ENCODE measurements around the gene CDK11A.
"Not testable (repeated sequence)": the region's sequence is repeated elsewhere in the genome, so short reads cannot be mapped to it uniquely, and the experiment has no call there.

DNA sequence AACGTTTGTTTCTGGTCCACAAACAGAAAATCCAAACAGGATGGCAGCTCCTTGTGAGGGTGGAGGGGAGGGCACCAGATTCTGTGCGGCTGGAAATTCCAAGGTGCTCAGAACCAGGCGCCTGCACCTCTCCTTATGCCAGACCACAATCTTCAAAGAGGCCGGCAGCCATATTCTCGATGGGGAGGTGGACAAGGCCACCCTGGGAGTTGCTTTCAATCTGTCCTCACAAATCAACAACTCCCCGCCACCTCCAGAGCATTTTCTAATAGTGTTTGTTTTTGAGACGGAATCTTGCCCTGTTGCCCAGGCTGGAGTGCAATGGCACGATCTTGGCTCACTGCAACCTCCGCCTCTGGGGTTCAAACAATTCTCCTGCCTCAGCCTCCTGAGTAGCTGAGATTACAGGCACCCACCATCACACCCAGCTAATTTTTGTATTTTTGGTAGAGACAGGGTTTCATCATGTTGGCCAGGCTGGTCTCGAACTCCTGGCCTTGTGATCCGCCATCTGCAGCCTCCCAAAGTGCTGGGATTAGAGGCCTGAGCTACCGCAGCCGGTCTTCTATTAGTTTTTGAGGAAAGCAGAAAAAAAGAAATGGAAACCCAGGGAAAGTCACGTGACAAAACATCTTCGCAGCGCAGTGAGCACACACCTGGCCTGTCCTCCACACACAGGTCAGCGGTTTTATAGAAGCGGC is 5.1 kb upstream of the CDK11A start:
- TF ChIP-seq, protein P1, sequence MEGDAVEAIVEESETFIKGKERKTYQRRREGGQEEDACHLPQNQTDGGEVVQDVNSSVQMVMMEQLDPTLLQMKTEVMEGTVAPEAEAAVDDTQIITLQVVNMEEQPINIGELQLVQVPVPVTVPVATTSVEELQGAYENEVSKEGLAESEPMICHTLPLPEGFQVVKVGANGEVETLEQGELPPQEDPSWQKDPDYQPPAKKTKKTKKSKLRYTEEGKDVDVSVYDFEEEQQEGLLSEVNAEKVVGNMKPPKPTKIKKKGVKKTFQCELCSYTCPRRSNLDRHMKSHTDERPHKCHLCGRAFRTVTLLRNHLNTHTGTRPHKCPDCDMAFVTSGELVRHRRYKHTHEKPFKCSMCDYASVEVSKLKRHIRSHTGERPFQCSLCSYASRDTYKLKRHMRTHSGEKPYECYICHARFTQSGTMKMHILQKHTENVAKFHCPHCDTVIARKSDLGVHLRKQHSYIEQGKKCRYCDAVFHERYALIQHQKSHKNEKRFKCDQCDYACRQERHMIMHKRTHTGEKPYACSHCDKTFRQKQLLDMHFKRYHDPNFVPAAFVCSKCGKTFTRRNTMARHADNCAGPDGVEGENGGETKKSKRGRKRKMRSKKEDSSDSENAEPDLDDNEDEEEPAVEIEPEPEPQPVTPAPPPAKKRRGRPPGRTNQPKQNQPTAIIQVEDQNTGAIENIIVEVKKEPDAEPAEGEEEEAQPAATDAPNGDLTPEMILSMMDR (IDR thresholded peaks at IDR 0.05; ENCODE audit: borderline replicate concordance, extremely low read depth, low read length, poor library complexity, severe bottlenecking), result not testable (repeated sequence)
- not testable (repeated sequence) for TF ChIP-seq EZH2 (IDR thresholded peaks at IDR 0.05; ENCODE audit: borderline replicate concordance, low read depth, low read length, severe bottlenecking)
